ENCODE measurements around the gene STRBP. TPM values are rescaled to one million over a fixed set of nuclear protein-coding genes. Genes with fewer than 3 reads are reported as not detected.

STRBP gene
- total RNA-seq, 1 experiment from 2014 or later = 40.3 TPM

DNA sequence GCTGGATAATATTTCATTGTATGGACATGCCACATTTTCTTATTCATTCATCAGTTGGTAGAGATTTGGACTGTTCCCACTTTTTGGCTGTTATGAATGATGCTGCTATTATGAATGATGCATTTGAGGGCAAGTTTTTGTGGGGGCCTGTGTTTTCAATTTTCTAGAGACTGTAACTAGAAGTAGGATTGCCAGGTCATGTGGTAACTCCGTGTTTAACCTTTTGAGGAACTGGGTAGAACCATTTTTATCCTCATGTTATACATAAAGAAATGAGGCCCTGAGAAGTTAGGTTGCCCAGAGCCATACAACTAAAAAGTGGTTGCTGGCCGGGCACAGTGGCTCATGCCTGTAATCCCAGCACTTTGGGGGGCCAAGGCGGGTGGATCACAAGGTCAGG, 22.4 kb upstream of the STRBP start:
- ChIA-PET CTCF (no interaction called here), POLR2A (no interaction called here)
- Histone ChIP-seq H3K9me3 (ENCODE audit: control insufficient read depth, insufficient read depth, low read depth, low read length) (no peaks in the 10 kb centered on the region), H3K4me3 (ENCODE audit: low read depth in 2 of 2, low read length in 2 of 2) (no peak overlapping the region), H3K4me1 (ENCODE audit: control insufficient read depth, insufficient read depth, low read length) (no peaks in the 10 kb centered on the region), H3K27ac (ENCODE audit: low read length) (no peak overlapping the region), H3K27me3 (ENCODE audit: control insufficient read depth, insufficient read depth, low read length) (no peaks in the 10 kb centered on the region), H3K36me3 (ENCODE audit: control insufficient read depth, insufficient read depth, low read length) (no peaks in the 10 kb centered on the region)
- no TSS peak for BruUV-seq (replicated peaks)
- ATAC-seq = no peak
- TF ChIP-seq, protein P1, sequence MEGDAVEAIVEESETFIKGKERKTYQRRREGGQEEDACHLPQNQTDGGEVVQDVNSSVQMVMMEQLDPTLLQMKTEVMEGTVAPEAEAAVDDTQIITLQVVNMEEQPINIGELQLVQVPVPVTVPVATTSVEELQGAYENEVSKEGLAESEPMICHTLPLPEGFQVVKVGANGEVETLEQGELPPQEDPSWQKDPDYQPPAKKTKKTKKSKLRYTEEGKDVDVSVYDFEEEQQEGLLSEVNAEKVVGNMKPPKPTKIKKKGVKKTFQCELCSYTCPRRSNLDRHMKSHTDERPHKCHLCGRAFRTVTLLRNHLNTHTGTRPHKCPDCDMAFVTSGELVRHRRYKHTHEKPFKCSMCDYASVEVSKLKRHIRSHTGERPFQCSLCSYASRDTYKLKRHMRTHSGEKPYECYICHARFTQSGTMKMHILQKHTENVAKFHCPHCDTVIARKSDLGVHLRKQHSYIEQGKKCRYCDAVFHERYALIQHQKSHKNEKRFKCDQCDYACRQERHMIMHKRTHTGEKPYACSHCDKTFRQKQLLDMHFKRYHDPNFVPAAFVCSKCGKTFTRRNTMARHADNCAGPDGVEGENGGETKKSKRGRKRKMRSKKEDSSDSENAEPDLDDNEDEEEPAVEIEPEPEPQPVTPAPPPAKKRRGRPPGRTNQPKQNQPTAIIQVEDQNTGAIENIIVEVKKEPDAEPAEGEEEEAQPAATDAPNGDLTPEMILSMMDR (IDR thresholded peaks at IDR 0.05) = no peak
- TF ChIP-seq POLR2AphosphoS5 (IDR thresholded peaks at IDR 0.05; ENCODE audit: low read depth, low read length) (no peak), REST (IDR thresholded peaks at IDR 0.05; ENCODE audit: insufficient read depth in 1 of 2, low read depth in 2 of 2, low read length in 1 of 2) (no peak), TCF7L2 (IDR thresholded peaks at IDR 0.05; ENCODE audit: low read depth, low read length) (no peak), SIN3A (IDR thresholded peaks at IDR 0.05; ENCODE audit: borderline replicate concordance, insufficient read depth, low read depth, low read length) (no peak)
- intact Hi-C loops (cut with micrococcal nuclease; ENCODE audit: unreplicated experiment) = no loop called here
- DNase-seq (ENCODE audit: low read depth, low spot score) = no peak
- in situ Hi-C loops (cut with HindIII; ENCODE audit: low pct_unique_long_range_greater_than_20kb, low sequenced_read_pairs) = no loop called here

GRCh38 chr9:123287639-123288038, 19.3 kb upstream of the STRBP start:
- Histone ChIP-seq H3K27me3 (ENCODE audit: control insufficient read depth, insufficient read depth, low read length) (no peaks in the 10 kb centered on the region), H3K4me1 (ENCODE audit: control insufficient read depth, insufficient read depth, low read length) (no peaks in the 10 kb centered on the region), H3K9me3 (ENCODE audit: control insufficient read depth, insufficient read depth, low read depth, low read length) (no peaks in the 10 kb centered on the region), H3K4me3 (ENCODE audit: low read depth in 2 of 2, low read length in 2 of 2) (no peak overlapping the region), H3K36me3 (ENCODE audit: control insufficient read depth, insufficient read depth, low read length) (no peaks in the 10 kb centered on the region), H3K27ac (ENCODE audit: low read length) (no peak overlapping the region)
- POLR2A ChIA-PET = no interaction called here
- DNase-seq (ENCODE audit: low read depth, low spot score) = no peak
- CTCF ChIA-PET = no interaction called here
- no peak for ATAC-seq
- in situ Hi-C loops (cut with HindIII; ENCODE audit: low pct_unique_long_range_greater_than_20kb, low sequenced_read_pairs) = no loop called here
- intact Hi-C loops (cut with micrococcal nuclease; ENCODE audit: unreplicated experiment) = no loop called here
- TF ChIP-seq, protein P1 (IDR thresholded peaks at IDR 0.05) = no peak
- no peak for TF ChIP-seq SIN3A (IDR thresholded peaks at IDR 0.05; ENCODE audit: borderline replicate concordance, insufficient read depth, low read depth, low read length)
- no peak for TF ChIP-seq POLR2AphosphoS5 (IDR thresholded peaks at IDR 0.05; ENCODE audit: low read depth, low read length)
- no peak for TF ChIP-seq TCF7L2 (IDR thresholded peaks at IDR 0.05; ENCODE audit: low read depth, low read length)
- TF ChIP-seq REST (IDR thresholded peaks at IDR 0.05; ENCODE audit: insufficient read depth in 1 of 2, low read depth in 2 of 2, low read length in 1 of 2) = no peak
- no TSS peak for BruUV-seq (replicated peaks)

Measured in Panc1 (cell line).